ENCODE measurements around the gene RNF214.
"Not testable (repeated sequence)": the region's sequence is repeated elsewhere in the genome, so short reads cannot be mapped to it uniquely, and the experiment has no call there.

The RNF214 gene

DNA sequence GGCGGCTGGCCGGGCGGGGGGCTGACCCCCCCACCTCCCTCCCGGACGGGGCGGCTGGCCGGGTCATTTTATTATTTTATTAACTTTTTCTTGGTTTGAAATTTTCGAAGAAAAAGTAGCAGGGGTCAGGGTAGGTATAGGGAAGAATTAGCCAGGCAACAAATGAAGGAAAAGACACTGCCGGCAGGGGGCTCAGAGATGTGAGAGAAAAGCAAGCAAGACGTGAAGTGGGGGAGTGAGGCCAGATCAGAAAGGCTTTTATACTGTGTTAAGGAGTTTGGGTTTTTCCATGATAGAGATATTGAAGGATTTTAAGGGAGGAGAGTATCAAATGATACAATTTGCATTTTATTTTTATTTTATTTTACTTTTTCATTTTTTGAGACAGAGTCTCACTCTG, 19.0 kb downstream of the RNF214 start:
- no peaks in the 10 kb centered on the region for H3K9me3 ChIP-seq (ENCODE audit: control insufficient read depth in 1 of 2, low read length in 2 of 2)
- H3K36me3 ChIP-seq (ENCODE audit: control insufficient read depth in 1 of 2, insufficient read depth in 2 of 2, low read length in 2 of 2) = peaks cover 11 to 32% of the 10 kb centered on the region in 2 donors
- no peak overlapping the region for H3K27ac ChIP-seq (ENCODE audit: low read length)
- no peaks in the 10 kb centered on the region for H3K27me3 ChIP-seq (ENCODE audit: low read depth, low read length)
- H3K4me3 ChIP-seq (ENCODE audit: low read depth in 1 of 2, low read length in 2 of 2) = no peak overlapping the region
- H3K4me1 ChIP-seq (ENCODE audit: control insufficient read depth in 1 of 2, insufficient read depth in 2 of 2, low read length in 2 of 2) = no peaks in the 10 kb centered on the region

DNA sequence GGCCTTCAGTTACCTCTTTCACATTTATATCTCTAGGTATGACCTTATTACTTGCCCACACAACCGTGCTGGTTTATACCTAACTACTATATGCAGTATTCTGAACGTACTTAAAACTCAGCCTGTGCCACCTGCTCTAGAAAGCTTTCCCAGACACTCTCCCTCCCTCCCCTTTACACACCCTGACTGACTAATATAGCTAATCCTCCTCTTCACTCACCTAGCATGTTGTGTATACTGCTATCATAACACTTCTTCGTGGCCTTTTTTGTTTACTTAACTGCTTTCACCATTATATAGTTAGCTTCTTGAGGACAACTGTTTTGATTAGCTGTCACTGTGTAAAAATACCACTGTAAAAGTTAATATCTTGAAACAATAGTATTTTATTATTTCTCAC, 23.5 kb downstream of the RNF214 start:
- peaks cover 0 to 8% of the 10 kb centered on the region in 2 donors for H3K36me3 ChIP-seq (ENCODE audit: control insufficient read depth in 1 of 2, insufficient read depth in 2 of 2, low read length in 2 of 2)
- no peak overlapping the region for H3K4me3 ChIP-seq (ENCODE audit: low read depth in 1 of 2, low read length in 2 of 2)
- no peaks in the 10 kb centered on the region for H3K9me3 ChIP-seq (ENCODE audit: control insufficient read depth in 1 of 2, low read length in 2 of 2)
- no peaks in the 10 kb centered on the region for H3K4me1 ChIP-seq (ENCODE audit: control insufficient read depth in 1 of 2, insufficient read depth in 2 of 2, low read length in 2 of 2)
- H3K27ac ChIP-seq (ENCODE audit: low read length) = no peak overlapping the region
- H3K27me3 ChIP-seq (ENCODE audit: low read depth, low read length) = no peaks in the 10 kb centered on the region

DNA sequence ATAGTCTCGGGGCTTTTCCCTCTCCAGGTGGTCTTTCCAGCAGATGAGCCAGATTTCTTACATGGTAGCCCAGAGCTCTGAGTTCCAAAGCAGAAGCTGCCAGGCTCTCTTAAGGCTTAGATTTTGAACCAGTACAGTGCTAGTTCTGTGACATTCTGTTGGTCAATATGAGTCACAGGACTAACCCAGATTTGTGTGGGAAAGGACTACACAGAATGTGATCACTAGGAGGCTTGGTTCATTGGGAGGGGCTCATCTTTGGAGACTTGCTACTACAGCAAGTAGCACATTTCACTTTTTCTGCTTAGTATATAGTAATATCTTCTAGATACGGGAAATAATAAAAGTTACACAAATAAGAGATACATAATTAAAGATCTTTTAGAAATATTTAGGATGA, 24.1 kb downstream of the RNF214 start:
- no peaks in the 10 kb centered on the region for H3K9me3 ChIP-seq (ENCODE audit: control insufficient read depth in 1 of 2, low read length in 2 of 2)
- H3K27ac ChIP-seq (ENCODE audit: low read length) = no peak overlapping the region
- H3K4me1 ChIP-seq (ENCODE audit: control insufficient read depth in 1 of 2, insufficient read depth in 2 of 2, low read length in 2 of 2) = no peaks in the 10 kb centered on the region
- H3K36me3 ChIP-seq (ENCODE audit: control insufficient read depth in 1 of 2, insufficient read depth in 2 of 2, low read length in 2 of 2) = peaks cover 0 to 8% of the 10 kb centered on the region in 2 donors
- H3K4me3 ChIP-seq (ENCODE audit: low read depth in 1 of 2, low read length in 2 of 2) = no peak overlapping the region
- no peaks in the 10 kb centered on the region for H3K27me3 ChIP-seq (ENCODE audit: low read depth, low read length)

DNA sequence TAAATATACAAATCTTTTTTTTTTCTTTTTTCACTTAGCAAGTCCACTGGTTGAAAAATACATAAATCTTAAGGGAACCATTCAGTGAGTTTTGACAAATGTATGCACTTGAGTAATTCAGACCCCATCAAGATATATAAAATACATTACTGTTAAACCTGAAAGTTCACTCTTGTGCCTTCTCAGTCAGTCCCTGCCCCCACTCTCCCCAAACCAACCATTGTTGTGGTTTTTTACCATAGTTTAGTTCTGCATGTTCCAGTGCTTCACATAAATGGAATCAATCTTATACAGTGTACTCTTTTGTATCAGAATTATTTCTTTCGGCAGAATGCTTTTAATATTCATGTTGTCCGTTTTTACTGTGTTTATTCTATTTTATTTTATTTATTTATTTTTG, 26.1 kb downstream of the RNF214 start:
- Histone ChIP-seq H3K9me3 (ENCODE audit: control insufficient read depth in 1 of 2, low read length in 2 of 2) (no peaks in the 10 kb centered on the region), H3K27ac (ENCODE audit: low read length) (no peak overlapping the region), H3K27me3 (ENCODE audit: low read depth, low read length) (no peaks in the 10 kb centered on the region), H3K4me3 (ENCODE audit: low read depth in 1 of 2, low read length in 2 of 2) (no peak overlapping the region), H3K36me3 (ENCODE audit: control insufficient read depth in 1 of 2, insufficient read depth in 2 of 2, low read length in 2 of 2) (peaks cover 0 to 8% of the 10 kb centered on the region in 2 donors), H3K4me1 (ENCODE audit: control insufficient read depth in 1 of 2, insufficient read depth in 2 of 2, low read length in 2 of 2) (no peaks in the 10 kb centered on the region)

DNA sequence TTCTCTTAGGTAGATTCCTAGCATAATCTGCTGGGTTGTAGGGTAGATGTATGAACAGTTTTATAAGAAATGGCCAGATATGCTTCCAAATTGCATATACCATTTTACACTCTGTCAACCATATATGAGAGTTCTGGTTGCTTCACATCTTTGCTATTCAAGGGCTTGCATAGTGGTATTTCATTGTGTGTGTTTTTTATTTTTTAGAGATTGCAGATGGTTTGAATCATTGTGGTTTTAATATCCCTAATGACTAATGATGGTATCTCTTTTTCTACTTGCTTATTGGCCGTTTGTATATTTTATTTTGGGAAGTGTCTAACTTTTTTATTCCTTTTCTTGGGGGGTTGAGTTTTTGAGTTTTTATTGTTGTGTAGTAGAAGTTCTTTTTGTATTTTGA, 26.9 kb downstream of the RNF214 start:
- no peaks in the 10 kb centered on the region for H3K9me3 ChIP-seq (ENCODE audit: control insufficient read depth in 1 of 2, low read length in 2 of 2)
- H3K27ac ChIP-seq (ENCODE audit: low read length) = no peak overlapping the region
- no peaks in the 10 kb centered on the region for H3K4me1 ChIP-seq (ENCODE audit: control insufficient read depth in 1 of 2, insufficient read depth in 2 of 2, low read length in 2 of 2)
- no peak overlapping the region for H3K4me3 ChIP-seq (ENCODE audit: low read depth in 1 of 2, low read length in 2 of 2)
- H3K27me3 ChIP-seq (ENCODE audit: low read depth, low read length) = no peaks in the 10 kb centered on the region
- H3K36me3 ChIP-seq (ENCODE audit: control insufficient read depth in 1 of 2, insufficient read depth in 2 of 2, low read length in 2 of 2) = peaks cover 0 to 8% of the 10 kb centered on the region in 2 donors

DNA sequence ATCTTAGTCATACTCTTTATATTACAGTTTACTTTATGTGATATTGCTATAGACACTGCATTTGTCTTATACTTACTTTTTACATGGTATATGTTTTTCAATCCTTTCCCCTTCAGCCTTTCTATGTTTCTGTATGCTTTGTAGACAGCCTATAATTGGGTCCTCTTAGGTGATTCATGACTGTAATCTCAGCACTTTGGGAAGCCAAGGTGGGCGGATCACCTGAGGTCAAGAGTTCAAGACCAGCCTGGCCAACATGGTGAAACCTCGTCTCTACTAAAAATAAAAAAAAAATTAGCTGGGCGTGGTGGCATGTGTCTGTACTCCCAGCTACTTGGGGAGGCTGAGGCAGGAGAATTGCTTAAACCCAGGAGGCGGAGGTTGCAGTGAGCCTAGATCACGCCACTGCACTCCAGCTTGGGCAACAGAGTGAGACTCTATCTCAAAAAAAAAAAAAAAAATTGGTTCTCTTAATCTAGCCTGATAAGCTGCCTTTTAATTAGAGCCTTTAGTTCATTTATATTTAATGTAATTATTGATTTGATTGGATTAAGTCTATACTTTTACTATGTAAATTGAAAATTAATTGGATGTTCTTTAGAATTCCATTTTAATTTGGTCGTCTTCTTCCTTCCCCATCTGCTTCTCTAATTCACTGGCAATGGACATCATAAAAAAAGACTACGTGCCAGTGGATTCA, 32.3 kb downstream of the RNF214 start:
- H3K27me3 ChIP-seq (ENCODE audit: low read depth, low read length); H3K36me3 ChIP-seq (ENCODE audit: control insufficient read depth in 1 of 2, insufficient read depth in 2 of 2, low read length in 2 of 2); H3K4me1 ChIP-seq (ENCODE audit: control insufficient read depth in 1 of 2, insufficient read depth in 2 of 2, low read length in 2 of 2); H3K9me3 ChIP-seq (ENCODE audit: control insufficient read depth in 1 of 2, low read length in 2 of 2); H3K27ac ChIP-seq (ENCODE audit: low read length); H3K4me3 ChIP-seq (ENCODE audit: low read depth in 1 of 2, low read length in 2 of 2): not testable (repeated sequence)

DNA sequence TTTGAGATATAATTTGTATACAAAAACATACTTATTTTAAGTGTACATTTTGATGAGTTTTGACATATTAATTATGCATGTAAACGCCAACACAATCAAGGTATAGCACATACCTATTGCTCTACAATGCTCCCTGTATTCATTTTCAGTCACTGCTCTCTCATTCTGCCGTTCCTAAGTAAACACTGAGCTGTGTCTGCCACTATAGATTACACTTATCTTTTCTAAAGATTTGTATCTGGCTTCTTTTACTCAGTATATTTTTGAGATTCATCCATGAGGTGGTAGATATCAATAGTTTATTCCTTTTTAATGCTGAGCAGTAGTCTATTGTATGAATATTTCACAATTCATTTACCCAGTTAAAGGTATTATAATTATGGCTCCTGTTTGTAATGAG, 33.3 kb downstream of the RNF214 start:
- no peaks in the 10 kb centered on the region for H3K36me3 ChIP-seq (ENCODE audit: control insufficient read depth in 1 of 2, insufficient read depth in 2 of 2, low read length in 2 of 2)
- H3K27me3 ChIP-seq (ENCODE audit: low read depth, low read length) = no peaks in the 10 kb centered on the region
- H3K4me1 ChIP-seq (ENCODE audit: control insufficient read depth in 1 of 2, insufficient read depth in 2 of 2, low read length in 2 of 2) = no peaks in the 10 kb centered on the region

DNA sequence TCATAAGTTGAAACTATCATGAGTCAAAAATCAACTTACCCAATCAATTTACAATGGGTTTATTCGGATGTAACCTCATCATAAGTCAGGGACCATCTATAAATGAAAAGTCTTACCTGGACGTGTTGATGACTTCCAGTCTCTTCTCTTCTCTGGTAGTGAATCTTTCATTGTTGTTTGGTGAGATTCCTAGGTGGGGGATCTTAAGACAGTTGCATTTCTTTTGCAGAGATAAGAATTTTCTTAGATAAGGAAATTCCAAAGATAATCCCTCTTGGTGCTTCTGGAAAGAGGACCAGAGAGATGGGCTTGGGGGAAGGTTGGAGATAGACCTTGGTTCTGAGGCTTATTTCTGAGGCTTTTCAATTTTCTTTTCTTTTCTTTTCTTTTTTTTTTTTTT, 37.4 kb downstream of the RNF214 start:
- Histone ChIP-seq H3K27ac (ENCODE audit: low read length) (no peak overlapping the region), H3K36me3 (ENCODE audit: control insufficient read depth in 1 of 2, insufficient read depth in 2 of 2, low read length in 2 of 2) (peaks cover 0 to 14% of the 10 kb centered on the region in 2 donors), H3K4me3 (ENCODE audit: low read depth in 1 of 2, low read length in 2 of 2) (no peak overlapping the region), H3K4me1 (ENCODE audit: control insufficient read depth in 1 of 2, insufficient read depth in 2 of 2, low read length in 2 of 2) (no peaks in the 10 kb centered on the region), H3K9me3 (ENCODE audit: control insufficient read depth in 1 of 2, low read length in 2 of 2) (no peaks in the 10 kb centered on the region), H3K27me3 (ENCODE audit: low read depth, low read length) (no peaks in the 10 kb centered on the region)

More for the DNA sequence above, 33.3 kb downstream of the RNF214 start:
- Histone ChIP-seq H3K4me3 (ENCODE audit: low read depth in 1 of 2, low read length in 2 of 2) (no peak overlapping the region), H3K9me3 (ENCODE audit: control insufficient read depth in 1 of 2, low read length in 2 of 2) (no peaks in the 10 kb centered on the region), H3K27ac (ENCODE audit: low read length) (no peak overlapping the region)

DNA sequence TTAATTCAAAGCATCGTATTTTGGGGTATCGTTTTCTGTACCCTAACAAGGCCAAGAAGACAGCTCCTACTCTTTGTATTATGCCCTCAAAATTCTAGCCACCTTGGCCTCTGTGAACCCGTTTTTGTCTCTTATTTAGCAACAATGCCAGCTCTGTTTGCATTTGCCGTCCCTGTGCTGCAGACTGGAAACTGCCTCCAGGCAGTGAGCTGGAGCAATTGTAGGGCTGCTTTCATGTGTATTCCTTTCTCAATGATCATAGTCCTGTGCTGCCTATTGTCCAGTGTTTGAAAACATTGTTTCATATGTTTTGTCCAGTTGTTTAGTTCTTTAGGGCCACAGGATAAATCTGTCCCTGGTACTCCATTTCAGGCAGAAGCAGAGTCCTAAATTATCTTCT, 38.7 kb downstream of the RNF214 start:
- H3K4me3 ChIP-seq (ENCODE audit: low read depth in 1 of 2, low read length in 2 of 2) = no peak overlapping the region
- H3K27me3 ChIP-seq (ENCODE audit: low read depth, low read length) = no peaks in the 10 kb centered on the region
- no peak overlapping the region for H3K27ac ChIP-seq (ENCODE audit: low read length)
- no peaks in the 10 kb centered on the region for H3K9me3 ChIP-seq (ENCODE audit: control insufficient read depth in 1 of 2, low read length in 2 of 2)
- H3K36me3 ChIP-seq (ENCODE audit: control insufficient read depth in 1 of 2, insufficient read depth in 2 of 2, low read length in 2 of 2) = peaks cover 9 to 14% of the 10 kb centered on the region in 2 donors
- no peaks in the 10 kb centered on the region for H3K4me1 ChIP-seq (ENCODE audit: control insufficient read depth in 1 of 2, insufficient read depth in 2 of 2, low read length in 2 of 2)

DNA sequence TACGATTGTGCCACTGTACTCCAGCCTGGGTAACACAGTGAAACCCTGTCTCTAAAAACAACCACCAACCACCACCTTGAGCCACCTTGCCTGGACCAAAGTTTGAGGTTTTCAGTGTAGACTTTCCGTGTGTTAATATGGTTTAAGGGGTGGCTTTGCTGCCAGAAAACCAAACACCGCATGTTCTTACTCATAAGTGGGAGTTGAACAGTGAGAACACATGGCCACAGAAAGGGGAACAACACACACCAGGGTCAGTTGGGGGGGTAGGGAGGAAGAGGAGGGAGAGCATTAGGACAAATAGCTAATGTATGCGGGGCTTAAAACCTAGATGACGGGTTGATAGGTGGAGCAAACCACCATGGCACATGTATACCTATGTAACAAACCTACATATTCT, 39.7 kb downstream of the RNF214 start:
- not testable (repeated sequence) for H3K27me3 ChIP-seq (ENCODE audit: low read depth, low read length); H3K4me3 ChIP-seq (ENCODE audit: low read depth in 1 of 2, low read length in 2 of 2); H3K4me1 ChIP-seq (ENCODE audit: control insufficient read depth in 1 of 2, insufficient read depth in 2 of 2, low read length in 2 of 2); H3K9me3 ChIP-seq (ENCODE audit: control insufficient read depth in 1 of 2, low read length in 2 of 2); H3K27ac ChIP-seq (ENCODE audit: low read length)
- H3K36me3 ChIP-seq (ENCODE audit: control insufficient read depth in 1 of 2, insufficient read depth in 2 of 2, low read length in 2 of 2) = peaks cover 9 to 14% of the 10 kb centered on the region in 2 donors

DNA sequence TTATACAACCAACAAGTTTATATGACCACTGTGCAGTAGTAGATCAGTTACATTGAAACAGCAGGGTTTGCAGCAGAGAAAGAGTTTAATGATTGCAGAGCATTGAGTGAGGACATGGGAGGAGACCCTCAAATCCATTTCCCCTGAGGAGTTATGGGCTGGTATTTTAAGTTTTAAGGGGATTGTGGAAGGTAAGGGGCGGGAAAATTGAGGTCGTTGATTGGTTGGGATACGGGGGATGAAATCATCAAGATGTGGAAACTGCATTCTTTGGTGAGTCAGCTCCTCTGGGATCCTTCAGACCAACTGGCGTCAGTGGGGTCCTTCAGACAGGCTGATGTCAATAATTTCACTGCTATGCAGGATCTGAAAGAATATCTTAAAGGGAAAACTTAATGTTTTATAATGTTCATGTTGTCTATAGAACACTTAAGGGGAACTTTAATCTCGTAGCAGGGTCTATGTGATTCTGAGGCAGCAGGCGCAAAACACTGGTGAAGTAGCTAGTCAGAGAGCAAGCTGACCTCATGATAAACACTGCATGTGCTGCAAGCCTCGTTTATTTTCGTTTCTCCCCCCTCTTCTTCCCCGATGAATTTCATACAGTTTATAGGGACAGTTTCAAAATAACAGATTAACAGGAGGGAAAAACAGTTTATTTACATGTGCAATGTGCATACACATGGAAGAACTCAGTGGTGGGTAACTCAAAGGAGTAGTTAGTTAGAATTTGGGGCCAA, 41.2 kb downstream of the RNF214 start:
- Histone ChIP-seq H3K36me3 (ENCODE audit: control insufficient read depth in 1 of 2, insufficient read depth in 2 of 2, low read length in 2 of 2) (peaks cover 9 to 14% of the 10 kb centered on the region in 2 donors), H3K9me3 (ENCODE audit: control insufficient read depth in 1 of 2, low read length in 2 of 2) (no peaks in the 10 kb centered on the region), H3K4me1 (ENCODE audit: control insufficient read depth in 1 of 2, insufficient read depth in 2 of 2, low read length in 2 of 2) (no peaks in the 10 kb centered on the region), H3K27ac (ENCODE audit: low read length) (no peak overlapping the region), H3K4me3 (ENCODE audit: low read depth in 1 of 2, low read length in 2 of 2) (no peak overlapping the region), H3K27me3 (ENCODE audit: low read depth, low read length) (no peaks in the 10 kb centered on the region)
